HepG2 (cell line): Measurements from ENCODE around the gene ABCA4. TPM values are rescaled to one million over a fixed set of nuclear protein-coding genes. Genes with fewer than 3 reads are reported as not detected.

Experiments used
- ATAC-seq: fragments of 200-7000 bp; cut with Tn5 transposase; 3 replicates; pipeline ENCODE4 v1.9.1; 2020; ENCODE audit warnings: mild to moderate bottlenecking, moderate library complexity
- BruUV-seq: library from RNA; stranded (reverse); fragments of 400-500 nt; replicated peaks from 2 replicates; lab custom pipeline; 2021; lab: Mats Ljungman, UMichigan
- CTCF ChIA-PET: fragments of 300-600 bp; formaldehyde crosslinking; extraction: SDS; loops from one replicate; lab custom pipeline; 2021; ENCODE audit warnings: low total read pairs, inconsistent platforms, low intra/inter-chr PET ratio; lab: Yijun Ruan, JAX
- POLR2A ChIA-PET: fragments of 350-600 bp; sonication (Branson Sonifier 250); formaldehyde crosslinking; loops from one replicate; lab custom pipeline; 2020; ENCODE audit warnings: antibody characterized with exemption, inconsistent platforms; lab: Yijun Ruan, JAX
- DNase-seq: peaks from one replicate; pipeline ENCODE4 v3.0.0-alpha.2; 2015; ENCODE audit warnings: low spot score
- FAIRE-seq: peaks from 3 replicates; lab custom pipeline; 2011; peaks lifted over from hg19 to GRCh38; lab: Jason Lieb, UNC
- H2AFZ ChIP-seq: one replicate; pipeline ENCODE4 v1.6.1; 2011; ENCODE audit warnings: low read length, inconsistent platforms
- H3K27ac ChIP-seq: fragments of 300-600 bp; 3 replicates; pipeline ENCODE4 v1.8.0; 2011; ENCODE audit warnings: mixed run types, mild to moderate bottlenecking, mixed read lengths, low read length, inconsistent platforms; ENCODE audit not compliant: insufficient read depth; ENCODE audit errors: extremely low read length
- H3K27me3 ChIP-seq, 2 experiments: fragments of 200-600 bp in 1 of 2; 2 replicates in 1 of 2; 3 replicates in 1 of 2; pipeline versions ENCODE4 v1.6.0 to v1.8.0; 2011; ENCODE audit warnings: low read length in 2 of 2, mild to moderate bottlenecking in 2 of 2, moderate library complexity in 2 of 2, inconsistent platforms in 1 of 2; ENCODE audit not compliant: insufficient read depth in 2 of 2, control insufficient read depth in 1 of 2
- H3K36me3 ChIP-seq, 2 experiments: fragments of 200-600 bp in 1 of 2; replicated peaks in 1 of 2; 2 replicates in 1 of 2; 3 replicates in 1 of 2; pipeline versions ENCODE4 v1.5.1 to v1.8.0; 2011; ENCODE audit warnings: low read length in 2 of 2, inconsistent platforms in 1 of 2; ENCODE audit not compliant: insufficient read depth in 2 of 2, control insufficient read depth in 1 of 2
- H3K4me1 ChIP-seq: 2 replicates; pipeline ENCODE4 v1.5.1; 2012; ENCODE audit warnings: low read length, inconsistent platforms; ENCODE audit not compliant: insufficient read depth
- H3K4me2 ChIP-seq: 2 replicates; pipeline ENCODE4 v1.6.0; 2011; ENCODE audit warnings: low read depth, low read length, inconsistent platforms
- H3K4me3 ChIP-seq, 3 experiments: fragments of 200-600 bp in 1 of 3; sonication (generic), shearing (Covaris generic) in 1 of 3; replicated peaks in 1 of 3; 2 replicates each; pipeline ENCODE4 v1.5.1; 2011 to 2016; ENCODE audit warnings: low read length in 3 of 3, inconsistent platforms in 2 of 3, low read depth in 2 of 3, mild to moderate bottlenecking in 2 of 3, control low read depth in 1 of 3, mixed read lengths in 1 of 3; ENCODE audit not compliant: insufficient read depth in 1 of 3
- H3K79me2 ChIP-seq: one replicate; pipeline ENCODE4 v1.6.1; 2011; ENCODE audit warnings: low read length, inconsistent platforms; ENCODE audit not compliant: insufficient read depth
- H3K9ac ChIP-seq: 2 replicates; pipeline ENCODE4 v1.6.0; 2011; ENCODE audit warnings: mild to moderate bottlenecking, low read depth, low read length, inconsistent platforms; ENCODE audit not compliant: insufficient read depth
- H3K9me3 ChIP-seq: 2 replicates; pipeline ENCODE4 v1.5.1; 2012; ENCODE audit warnings: mild to moderate bottlenecking, low read length
- H4K20me1 ChIP-seq: 2 replicates; pipeline ENCODE4 v1.6.0; 2011; ENCODE audit warnings: inconsistent platforms, mild to moderate bottlenecking, low read length, moderate library complexity; ENCODE audit not compliant: insufficient read depth
- ARID2 ChIP-seq: sonication (generic); formaldehyde crosslinking; IDR thresholded peaks from 2 replicates; pipeline ENCODE4 v1.8.1; 2022; ENCODE audit warnings: mild to moderate bottlenecking, missing genetic modification reagents, borderline replicate concordance
- DDIT3 ChIP-seq: sonication (generic); formaldehyde crosslinking; IDR thresholded peaks from 2 replicates; pipeline ENCODE4 v1.4.0; 2020; ENCODE audit warnings: mild to moderate bottlenecking, missing genetic modification reagents
- RFX3 ChIP-seq: IDR thresholded peaks from 2 replicates; pipeline ENCODE4 v1.6.1; 2016; ENCODE audit warnings: missing biosample characterization, missing genetic modification reagents
- ZNF136 ChIP-seq: sonication (generic); formaldehyde crosslinking; IDR thresholded peaks from 2 replicates; pipeline ENCODE4 v1.8.1; 2022; ENCODE audit warnings: low read depth, mild to moderate bottlenecking, moderate library complexity, missing genetic modification reagents
- ZNF7 ChIP-seq: IDR thresholded peaks from 2 replicates; pipeline ENCODE4 v1.6.1; 2016; ENCODE audit warnings: missing biosample characterization, missing genetic modification reagents
- ZNF878 ChIP-seq: sonication (generic); formaldehyde crosslinking; IDR thresholded peaks from 2 replicates; pipeline ENCODE4 v1.8.1; 2023; ENCODE audit warnings: mild to moderate bottlenecking, missing genetic modification reagents, moderate library complexity
- WGBS: methylation state at CpG from one replicate; pipeline ENCODE4 v1.1.6; 2017; ENCODE audit warnings: low lambda C conversion rate; 5-methylcytosine and 5-hydroxymethylcytosine counted together
- in situ Hi-C: cut with HindIII; loops from 2 replicates; pipeline ENCODE4 v1.10.0; 2017; ENCODE audit warnings: low pct_unique_long_range_greater_than_20kb; ENCODE audit not compliant: extremely low pct_ligation_motif_present
- intact Hi-C: fragments of 100-400 bp; cut with micrococcal nuclease; formaldehyde crosslinking; loops from one replicate; pipeline ENCODE4 v1.10.0; 2022; ENCODE audit not compliant: unreplicated experiment
- polyA plus RNA-seq, 8 experiments: library from polyadenylated mRNA; depleted of rRNA in 3 of 8; stranded (reverse) in 7 of 8; unstranded in 1 of 8; fragments of >200 nt; fragmentation: Illumina TruSeq in 4 of 8; extraction: Trizol in 4 of 8; gene quantifications; 2 replicates each; pipeline versions ENCODE4 v1.2.1 to v1.2.3, GENCODE V29; 2011 to 2016; ENCODE audit warnings: low read depth in 4 of 8, missing spikeins in 1 of 8, mixed read lengths in 1 of 8; ENCODE audit not compliant: insufficient read depth in 1 of 8
- total RNA-seq, 5 experiments: library from RNA; depleted of rRNA; stranded (reverse); fragments of >200 nt; fragmentation: Illumina TruSeq; extraction: Trizol; gene quantifications; 2 replicates each; pipeline ENCODE4 v1.2.3, GENCODE V29; 2016; ENCODE audit warnings: low read depth in 1 of 5
- TF ChIP-seq, protein P1 (sequence below), 2 experiments: sonication (generic) in 1 of 2; formaldehyde crosslinking in 1 of 2; IDR thresholded peaks; 2 replicates each; pipeline versions ENCODE4 v1.4.0 to v1.6.1; 2018 to 2020; ENCODE audit warnings: missing genetic modification reagents in 2 of 2, borderline replicate concordance in 1 of 2, low read depth in 1 of 2, mild to moderate bottlenecking in 1 of 2, missing biosample characterization in 1 of 2
- TF ChIP-seq, protein P2 (sequence below): sonication (generic); formaldehyde crosslinking; IDR thresholded peaks from 2 replicates; pipeline ENCODE4 v1.5.0; 2020; ENCODE audit warnings: missing genetic modification reagents
- TF ChIP-seq, protein P3 (sequence below): sonication (generic); formaldehyde crosslinking; IDR thresholded peaks from 2 replicates; pipeline ENCODE4 v1.8.0; 2022; ENCODE audit warnings: missing genetic modification reagents, mild to moderate bottlenecking, inconsistent platforms, borderline replicate concordance

Gene ABCA4
- total and polyA plus RNA-seq, 2 of the 13 experiments (the other 11 are each of a cell fraction or from before 2014, with no cell fraction given): 0.24 to 0.67 TPM

DNA sequence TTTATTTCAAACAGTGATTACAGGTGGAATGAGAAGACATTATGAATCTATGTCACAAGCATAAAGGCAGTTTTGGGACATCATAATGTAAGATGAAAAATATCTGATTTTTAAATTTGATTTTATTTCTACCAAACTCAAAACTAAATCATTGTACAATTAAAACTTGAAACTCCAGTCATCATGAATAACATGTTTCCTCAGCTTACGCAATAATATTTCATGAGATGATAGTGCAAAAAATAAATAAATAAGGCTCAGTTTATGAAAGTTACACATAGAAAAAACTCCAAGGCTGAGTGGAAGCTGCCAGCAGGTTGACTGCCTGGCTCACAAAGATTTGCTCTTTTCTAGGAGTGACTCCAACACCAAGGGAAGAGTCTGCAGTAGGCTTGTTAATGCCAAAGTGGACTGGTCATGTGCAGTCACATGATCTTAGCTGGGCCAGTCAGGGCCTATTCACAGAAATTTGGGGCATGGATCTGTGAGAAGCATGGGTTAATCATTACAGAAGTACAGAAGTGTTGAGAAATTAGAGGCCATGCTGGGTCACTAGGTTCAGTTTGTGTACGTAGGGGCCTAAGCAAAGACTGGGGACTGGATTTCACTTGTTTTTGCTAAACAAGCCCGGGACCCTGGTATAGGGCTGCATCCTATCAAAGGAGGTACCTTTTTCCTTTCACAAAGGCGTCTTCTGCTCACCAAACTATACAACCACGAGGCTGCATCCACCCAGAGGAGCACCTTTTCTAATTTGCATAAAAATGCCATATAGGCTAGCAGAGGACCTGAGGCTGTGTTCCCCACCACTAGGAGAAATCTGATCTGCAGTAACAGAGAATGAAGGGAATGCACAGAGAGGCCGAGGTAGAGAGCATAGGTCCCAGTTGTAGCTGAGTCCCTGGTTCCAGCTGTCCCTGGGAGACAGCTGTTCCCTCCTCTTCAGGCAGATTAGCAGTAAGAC is 4.9 kb upstream of the ABCA4 start (continued):
- TF ChIP-seq ZNF136 (CRISPR knock-in tag) (0 out of 2 replicates have a peak, but pooled peaks have one; percentile 76), ZNF878 (CRISPR knock-in tag) (0 out of 2 replicates have a peak, but pooled peaks have one; percentile 65), DDIT3 (CRISPR knock-in tag) (no peak), RFX3 (CRISPR knock-in tag) (0 out of 2 replicates have a peak, but pooled peaks have one; percentile 15)
- TF ChIP-seq, protein P1, sequence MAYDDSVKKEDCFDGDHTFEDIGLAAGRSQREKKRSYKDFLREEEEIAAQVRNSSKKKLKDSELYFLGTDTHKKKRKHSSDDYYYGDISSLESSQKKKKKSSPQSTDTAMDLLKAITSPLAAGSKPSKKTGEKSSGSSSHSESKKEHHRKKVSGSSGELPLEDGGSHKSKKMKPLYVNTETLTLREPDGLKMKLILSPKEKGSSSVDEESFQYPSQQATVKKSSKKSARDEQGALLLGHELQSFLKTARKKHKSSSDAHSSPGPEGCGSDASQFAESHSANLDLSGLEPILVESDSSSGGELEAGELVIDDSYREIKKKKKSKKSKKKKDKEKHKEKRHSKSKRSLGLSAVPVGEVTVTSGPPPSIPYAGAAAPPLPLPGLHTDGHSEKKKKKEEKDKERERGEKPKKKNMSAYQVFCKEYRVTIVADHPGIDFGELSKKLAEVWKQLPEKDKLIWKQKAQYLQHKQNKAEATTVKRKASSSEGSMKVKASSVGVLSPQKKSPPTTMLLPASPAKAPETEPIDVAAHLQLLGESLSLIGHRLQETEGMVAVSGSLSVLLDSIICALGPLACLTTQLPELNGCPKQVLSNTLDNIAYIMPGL (CRISPR knock-in tag; IDR thresholded peaks at IDR 0.05; ENCODE audit: borderline replicate concordance in 1 of 2, low read depth in 1 of 2): no peak
- TF ChIP-seq, protein P2, sequence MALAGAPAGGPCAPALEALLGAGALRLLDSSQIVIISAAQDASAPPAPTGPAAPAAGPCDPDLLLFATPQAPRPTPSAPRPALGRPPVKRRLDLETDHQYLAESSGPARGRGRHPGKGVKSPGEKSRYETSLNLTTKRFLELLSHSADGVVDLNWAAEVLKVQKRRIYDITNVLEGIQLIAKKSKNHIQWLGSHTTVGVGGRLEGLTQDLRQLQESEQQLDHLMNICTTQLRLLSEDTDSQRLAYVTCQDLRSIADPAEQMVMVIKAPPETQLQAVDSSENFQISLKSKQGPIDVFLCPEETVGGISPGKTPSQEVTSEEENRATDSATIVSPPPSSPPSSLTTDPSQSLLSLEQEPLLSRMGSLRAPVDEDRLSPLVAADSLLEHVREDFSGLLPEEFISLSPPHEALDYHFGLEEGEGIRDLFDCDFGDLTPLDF (CRISPR knock-in tag): 0 out of 2 replicates have a peak, but pooled peaks have one; percentile 49

DNA sequence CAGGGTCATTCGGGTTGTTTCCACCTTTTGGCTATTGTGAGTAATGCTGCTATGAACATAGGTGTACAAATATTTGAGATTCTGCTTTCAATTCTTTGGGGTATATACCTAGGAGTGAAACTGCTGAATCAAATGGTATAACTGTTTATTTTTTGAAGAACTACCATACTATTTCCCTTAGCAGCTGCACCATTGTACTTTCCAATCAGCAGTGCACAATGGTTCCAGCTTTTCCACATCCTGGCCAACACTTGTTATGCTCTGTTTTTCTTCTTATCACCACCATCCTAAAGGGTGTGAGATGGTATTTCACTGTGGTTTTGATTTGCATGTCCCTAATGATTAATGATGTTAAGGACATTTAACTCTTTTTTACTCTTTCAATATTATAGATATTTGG is 3.6 kb upstream of the ABCA4 start:
- no peaks in the 10 kb centered on the region for H3K36me3 ChIP-seq
- no peaks in the 10 kb centered on the region for H4K20me1 ChIP-seq
- H3K27ac ChIP-seq: no peak overlapping the region
- WGBS: 89% methylated on average over 1 of the region's 1 CpG
- TF ChIP-seq, protein P3, sequence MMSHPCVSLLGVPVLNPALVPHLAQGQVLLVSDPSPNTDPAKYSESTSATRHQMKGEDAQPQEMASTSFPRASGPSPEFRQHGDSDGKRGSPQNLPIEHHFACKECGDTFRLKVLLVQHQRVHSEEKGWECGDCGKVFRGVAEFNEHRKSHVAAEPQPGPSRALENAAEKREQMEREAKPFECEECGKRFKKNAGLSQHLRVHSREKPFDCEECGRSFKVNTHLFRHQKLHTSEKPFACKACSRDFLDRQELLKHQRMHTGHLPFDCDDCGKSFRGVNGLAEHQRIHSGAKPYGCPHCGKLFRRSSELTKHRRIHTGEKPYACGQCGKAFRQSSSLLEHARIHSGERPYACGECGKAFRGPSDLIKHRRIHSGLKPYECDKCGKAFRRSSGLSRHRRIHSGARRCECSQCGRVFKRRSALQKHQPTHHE (CRISPR knock-in tag): no peak
- TF ChIP-seq ARID2 (CRISPR knock-in tag) (no peak), ZNF7 (peak; percentile 90)
- TF ChIP-seq, all 625 proteins: peak for 1
- Histone ChIP-seq H3K27me3 (no peaks in the 10 kb centered on the region), H3K4me2 (no peak overlapping the region), H3K4me3 (no peak overlapping the region), H3K9me3 (no peaks in the 10 kb centered on the region), H3K4me1 (peaks cover 64% of the 10 kb centered on the region), H2AFZ (no peak overlapping the region), H3K79me2 (no peaks in the 10 kb centered on the region), H3K9ac (no peak overlapping the region)
- ChIA-PET POLR2A (interaction anchor here (2.6 kb wide), 1 partner anchor 56 kb away, joined by 17 read pairs; no protein-coding TSS in a partner anchor), CTCF (no interaction called here)
- intact Hi-C loops: no loop called here
- DNase-seq: no peak
- no peak for ATAC-seq
- in situ Hi-C loops: no loop called here
- no TSS peak for BruUV-seq
- no peak for FAIRE-seq
